ENCODE data around the gene KRTAP3-1.

GRCh38 chr17:41013181-41013580, 4.3 kb upstream of the KRTAP3-1 start:
- TF ChIP-seq EZH2 (IDR thresholded peaks at IDR 0.05) (no peak), POLR2AphosphoS5 (IDR thresholded peaks at IDR 0.05; ENCODE audit: borderline replicate concordance, low read depth, low read length) (no peak)

Measured in SK-N-MC (cell line).